Fibroblast of lung (primary cell): ENCODE measurements around the gene EYS. TPM values are rescaled to one million over a fixed set of nuclear protein-coding genes. Genes with fewer than 3 reads are reported as not detected.
"Not testable (repeated sequence)": the region's sequence is repeated elsewhere in the genome, so short reads cannot be mapped to it uniquely, and the experiment has no call there.

Experiments
- DNase-seq, 2 donors: peaks; one replicate each; pipeline versions ENCODE4 v3.0.0 to v3.0.0-alpha.2; 2010; ENCODE audit warnings: low read depth in 2 of 2
- H2AFZ ChIP-seq: 2 replicates; pipeline ENCODE4 v1.5.1; 2012; ENCODE audit warnings: low read length, control low read depth, inconsistent platforms
- H3K27ac ChIP-seq: 2 replicates; pipeline ENCODE4 v1.5.1; 2011; ENCODE audit warnings: low read length, control low read depth; ENCODE audit not compliant: insufficient read depth
- H3K27me3 ChIP-seq: 2 replicates; pipeline ENCODE4 v1.5.1; 2011; ENCODE audit warnings: mild to moderate bottlenecking, low read length; ENCODE audit not compliant: control insufficient read depth, insufficient read depth
- H3K36me3 ChIP-seq: 2 replicates; pipeline ENCODE4 v1.5.1; 2011; ENCODE audit warnings: low read length; ENCODE audit not compliant: control insufficient read depth, insufficient read depth
- H3K4me1 ChIP-seq: 2 replicates; pipeline ENCODE4 v1.5.1; 2011; ENCODE audit warnings: low read length; ENCODE audit not compliant: control insufficient read depth, insufficient read depth; ENCODE audit errors: extremely low read depth
- H3K4me2 ChIP-seq: 2 replicates; pipeline ENCODE4 v1.5.1; 2011; ENCODE audit warnings: low read length, control low read depth; ENCODE audit not compliant: insufficient read depth; ENCODE audit errors: extremely low read depth
- H3K4me3 ChIP-seq, 4 experiments: fragments of 200-600 bp in 1 of 4; sonication (generic) in 1 of 4; replicated peaks in 1 of 4; 2 replicates each; pipeline ENCODE4 v1.5.1; 2011 to 2016; ENCODE audit warnings: low read length in 4 of 4, low read depth in 3 of 4, mild to moderate bottlenecking in 3 of 4, control low read depth in 2 of 4, inconsistent platforms in 1 of 4, mixed read lengths in 1 of 4; ENCODE audit not compliant: insufficient read depth in 1 of 4; ENCODE audit errors: control extremely low read depth in 1 of 4
- H3K79me2 ChIP-seq: 2 replicates; pipeline ENCODE4 v1.5.1; 2012; ENCODE audit warnings: mild to moderate bottlenecking, low read length, inconsistent platforms; ENCODE audit not compliant: control insufficient read depth, insufficient read depth
- H3K9ac ChIP-seq: 2 replicates; pipeline ENCODE4 v1.5.1; 2011; ENCODE audit warnings: mild to moderate bottlenecking, low read length, control low read depth; ENCODE audit not compliant: insufficient read depth
- H3K9me3 ChIP-seq: 2 replicates; pipeline ENCODE4 v1.5.1; 2012; ENCODE audit warnings: low read depth, low read length; ENCODE audit not compliant: control insufficient read depth, insufficient read depth
- H4K20me1 ChIP-seq: 2 replicates; pipeline ENCODE4 v1.5.1; 2011; ENCODE audit warnings: low read length; ENCODE audit not compliant: control insufficient read depth, insufficient read depth; ENCODE audit errors: extremely low read depth
- EZH2 ChIP-seq: IDR thresholded peaks from 2 replicates; pipeline ENCODE4 v1.5.1; 2012; ENCODE audit warnings: low read length, control low read depth, mild to moderate bottlenecking; ENCODE audit errors: missing control alignments
- polyA plus RNA-seq, 2 donors: library from polyadenylated mRNA; depleted of rRNA in 1 of 2; stranded (reverse) in 1 of 2; unstranded in 1 of 2; fragments of >200 nt; gene quantifications; 2 replicates each; pipeline ENCODE4 v1.2.1, GENCODE V29; 2011 to 2012; ENCODE audit warnings: missing spikeins in 1 of 2
- total RNA-seq: library from RNA; depleted of rRNA; stranded (reverse); fragments of >200 nt; gene quantifications from 2 replicates; pipeline ENCODE4 v1.2.1, GENCODE V29; 2014
- TF ChIP-seq, protein P1 (sequence below), 2 donors: IDR thresholded peaks in 1 of 2; conservative IDR thresholded peaks in 1 of 2; 1 replicate in 1 of 2; 2 replicates in 1 of 2; pipeline ENCODE4 v1.5.1; 2011 to 2012; ENCODE audit warnings: low read length in 2 of 2, control low read depth in 1 of 2, inconsistent platforms in 1 of 2, low read depth in 1 of 2, mild to moderate bottlenecking in 1 of 2

The EYS gene
- total and polyA plus RNA-seq, 2 donors (not counting 1 experiment from before 2014, with no cell fraction given) = under 0.01 TPM; not detected in 1

DNA sequence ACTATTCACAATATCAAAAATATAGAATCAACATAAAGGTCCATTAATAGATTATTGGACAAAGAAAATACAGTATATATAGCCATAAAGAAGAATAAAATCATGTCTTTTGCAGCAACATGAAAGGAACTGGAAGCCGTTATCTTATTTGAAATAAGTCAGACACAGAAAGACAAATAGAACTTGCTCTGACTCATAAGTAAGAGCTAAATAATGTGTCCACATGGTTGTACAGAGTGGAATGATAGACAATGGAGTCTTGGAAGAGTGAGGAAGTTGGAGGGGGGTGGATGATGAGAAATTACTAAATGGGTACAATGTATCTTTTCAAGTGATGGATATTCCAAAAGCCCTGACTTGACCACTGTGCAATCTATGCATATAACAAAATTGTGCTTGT lies 1457.9 kb downstream of the EYS start:
- H2AFZ ChIP-seq = no peak overlapping the region
- no peaks in the 10 kb centered on the region for H3K79me2 ChIP-seq
- H3K27ac ChIP-seq = no peak overlapping the region
- H3K4me2 ChIP-seq = no peak overlapping the region
- H3K4me3 ChIP-seq = no peak overlapping the region
- TF ChIP-seq, protein P1, sequence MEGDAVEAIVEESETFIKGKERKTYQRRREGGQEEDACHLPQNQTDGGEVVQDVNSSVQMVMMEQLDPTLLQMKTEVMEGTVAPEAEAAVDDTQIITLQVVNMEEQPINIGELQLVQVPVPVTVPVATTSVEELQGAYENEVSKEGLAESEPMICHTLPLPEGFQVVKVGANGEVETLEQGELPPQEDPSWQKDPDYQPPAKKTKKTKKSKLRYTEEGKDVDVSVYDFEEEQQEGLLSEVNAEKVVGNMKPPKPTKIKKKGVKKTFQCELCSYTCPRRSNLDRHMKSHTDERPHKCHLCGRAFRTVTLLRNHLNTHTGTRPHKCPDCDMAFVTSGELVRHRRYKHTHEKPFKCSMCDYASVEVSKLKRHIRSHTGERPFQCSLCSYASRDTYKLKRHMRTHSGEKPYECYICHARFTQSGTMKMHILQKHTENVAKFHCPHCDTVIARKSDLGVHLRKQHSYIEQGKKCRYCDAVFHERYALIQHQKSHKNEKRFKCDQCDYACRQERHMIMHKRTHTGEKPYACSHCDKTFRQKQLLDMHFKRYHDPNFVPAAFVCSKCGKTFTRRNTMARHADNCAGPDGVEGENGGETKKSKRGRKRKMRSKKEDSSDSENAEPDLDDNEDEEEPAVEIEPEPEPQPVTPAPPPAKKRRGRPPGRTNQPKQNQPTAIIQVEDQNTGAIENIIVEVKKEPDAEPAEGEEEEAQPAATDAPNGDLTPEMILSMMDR (conservative IDR thresholded peaks at IDR 0.05 in 1 of 2, IDR thresholded peaks at IDR 0.05 in 1 of 2; ENCODE audit: low read depth in 1 of 2, low read length in 2 of 2) = no peak
- no peak for TF ChIP-seq EZH2
- H3K27me3 ChIP-seq = no peaks in the 10 kb centered on the region
- no peaks in the 10 kb centered on the region for H4K20me1 ChIP-seq
- no peaks in the 10 kb centered on the region for H3K36me3 ChIP-seq
- no peaks in the 10 kb centered on the region for H3K9me3 ChIP-seq
- DNase-seq = peak; percentile 4 to 39
- H3K9ac ChIP-seq = no peak overlapping the region
- H3K4me1 ChIP-seq = no peaks in the 10 kb centered on the region

- no peaks in the 10 kb centered on the region for H3K9me3 ChIP-seq
- no peaks in the 10 kb centered on the region for H3K27me3 ChIP-seq
- no peaks in the 10 kb centered on the region for H3K4me1 ChIP-seq
- no peak for DNase-seq
- no peak overlapping the region for H3K4me3 ChIP-seq
- TF ChIP-seq, protein P1 (conservative IDR thresholded peaks at IDR 0.05 in 1 of 2, IDR thresholded peaks at IDR 0.05 in 1 of 2; ENCODE audit: low read depth in 1 of 2, low read length in 2 of 2) = no peak
- no peak for TF ChIP-seq EZH2
- no peaks in the 10 kb centered on the region for H3K79me2 ChIP-seq
- H4K20me1 ChIP-seq = no peaks in the 10 kb centered on the region
- no peak overlapping the region for H3K4me2 ChIP-seq
- H2AFZ ChIP-seq = no peak overlapping the region
- no peaks in the 10 kb centered on the region for H3K36me3 ChIP-seq
- no peak overlapping the region for H3K9ac ChIP-seq
- H3K27ac ChIP-seq = no peak overlapping the region
These were observed 1463.4 kb downstream of the EYS start for GRCh38 chr6:64243618-64244017.

DNA sequence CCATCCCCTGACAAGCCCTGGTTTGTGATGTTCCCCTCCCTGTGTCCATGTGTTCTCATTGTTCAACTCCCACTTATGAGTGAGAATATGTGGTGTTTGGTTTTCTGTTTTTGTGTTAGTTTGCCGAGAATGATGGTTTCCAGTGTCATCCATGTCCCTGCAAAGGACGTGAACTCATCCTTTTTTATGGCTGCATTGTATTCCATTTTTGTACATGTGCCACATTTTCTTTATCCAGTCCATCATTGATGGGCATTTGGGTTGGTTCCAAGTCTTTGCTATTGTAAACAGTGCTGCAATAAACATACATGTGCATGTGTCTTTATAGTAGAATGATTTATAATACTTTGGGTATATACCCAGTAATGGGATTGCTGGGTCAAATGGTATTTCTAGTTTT lies 1468.1 kb downstream of the EYS start:
- not testable (repeated sequence) for H3K4me2 ChIP-seq, H3K9me3 ChIP-seq, H3K4me3 ChIP-seq, H4K20me1 ChIP-seq, H3K36me3 ChIP-seq, DNase-seq, H3K4me1 ChIP-seq, H3K79me2 ChIP-seq, H3K9ac ChIP-seq, H3K27me3 ChIP-seq, H3K27ac ChIP-seq, H2AFZ ChIP-seq
